Fibroblast of skin of right biceps (primary cell): Measurements from ENCODE around the gene PLSCR1.
"Not testable (repeated sequence)": the region's sequence is repeated elsewhere in the genome, so short reads cannot be mapped to it uniquely, and the experiment has no call there.

Source experiments
- DNase-seq: peaks from one replicate; pipeline ENCODE4 v3.0.0-alpha.2; 2013

PLSCR1 gene

GRCh38 chr3:146511402-146512134, 32.8 kb downstream of the PLSCR1 start:
- DNase-seq: no peak

DNA sequence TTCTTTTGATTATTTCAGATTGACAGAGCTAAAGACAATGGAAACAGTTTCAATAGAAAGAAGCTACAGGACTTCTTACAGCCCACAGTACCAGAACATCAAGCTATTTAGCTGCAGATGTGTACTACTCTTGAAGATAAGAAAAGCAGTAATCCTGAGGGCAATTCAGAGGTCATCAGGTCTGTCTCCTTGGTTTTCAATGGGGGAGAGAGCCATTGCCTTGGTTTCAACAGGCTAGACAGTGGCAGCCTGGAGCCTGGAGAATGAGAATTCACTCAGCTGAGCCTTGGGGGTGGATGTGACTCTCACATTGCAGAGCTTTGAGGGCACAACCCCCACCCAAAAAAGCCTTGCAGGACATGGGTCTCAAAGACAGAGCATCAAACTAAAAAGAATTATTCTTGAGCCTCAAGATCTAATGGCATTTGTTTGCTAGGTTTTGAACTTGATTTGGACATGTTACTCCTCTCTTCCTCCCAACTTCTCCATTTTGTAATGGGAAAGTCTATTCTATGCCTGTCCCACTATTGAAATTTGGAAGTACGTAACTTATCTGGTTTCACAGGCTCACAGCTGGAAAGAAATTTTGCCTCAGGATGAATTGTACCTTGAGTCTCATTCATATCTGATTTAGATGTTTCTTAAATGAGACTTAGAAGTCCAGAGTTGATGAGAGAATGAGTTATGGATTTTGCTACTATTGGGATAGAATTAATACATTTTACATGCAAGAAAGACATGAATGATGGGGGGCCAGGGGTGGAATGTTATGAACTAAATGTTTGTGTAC, 36.9 kb downstream of the PLSCR1 start:
- DNase-seq: no peak

- DNase-seq: no peak
These were observed 38.9 kb downstream of the PLSCR1 start for GRCh38 chr3:146505516-146505915.

DNA sequence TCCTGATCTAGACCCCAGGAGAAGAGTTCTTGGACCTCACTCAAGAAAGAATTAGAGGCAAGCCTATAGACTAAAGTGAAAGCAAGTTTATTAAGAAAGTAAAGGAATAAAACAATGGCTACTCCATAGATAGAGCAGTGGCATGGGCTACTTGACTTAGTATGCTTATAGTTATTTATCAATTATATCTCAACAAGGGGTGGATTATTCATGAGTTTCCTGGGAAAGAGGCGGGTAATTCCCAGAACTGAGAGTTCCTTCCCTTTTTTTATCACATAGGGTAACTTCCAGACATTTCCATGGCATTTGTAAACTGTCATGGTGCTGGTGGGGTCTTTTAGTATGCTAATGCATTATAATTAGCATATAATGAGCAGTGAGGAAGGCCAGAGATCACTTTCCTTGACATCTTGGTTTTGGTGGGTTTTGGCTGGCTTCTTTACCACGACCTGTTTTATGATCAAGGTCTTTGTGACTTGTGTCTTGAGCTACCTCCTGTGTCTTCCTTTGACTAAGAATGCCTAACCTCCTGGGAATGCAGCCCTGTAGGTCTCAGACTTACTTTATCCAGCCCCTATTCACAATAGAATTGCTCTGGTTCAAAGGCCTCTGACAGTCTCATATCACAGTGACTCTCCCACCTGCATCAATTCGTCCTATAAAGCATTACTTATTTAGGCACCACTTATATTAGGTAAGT, 39.8 kb downstream of the PLSCR1 start:
- DNase-seq: peak; percentile 11

- DNase-seq: peak; percentile 92
These were observed 40.8 kb downstream of the PLSCR1 start for GRCh38 chr3:146503461-146504202.

GRCh38 chr3:146502887-146503460, 41.4 kb downstream of the PLSCR1 start:
- DNase-seq: no peak

DNA sequence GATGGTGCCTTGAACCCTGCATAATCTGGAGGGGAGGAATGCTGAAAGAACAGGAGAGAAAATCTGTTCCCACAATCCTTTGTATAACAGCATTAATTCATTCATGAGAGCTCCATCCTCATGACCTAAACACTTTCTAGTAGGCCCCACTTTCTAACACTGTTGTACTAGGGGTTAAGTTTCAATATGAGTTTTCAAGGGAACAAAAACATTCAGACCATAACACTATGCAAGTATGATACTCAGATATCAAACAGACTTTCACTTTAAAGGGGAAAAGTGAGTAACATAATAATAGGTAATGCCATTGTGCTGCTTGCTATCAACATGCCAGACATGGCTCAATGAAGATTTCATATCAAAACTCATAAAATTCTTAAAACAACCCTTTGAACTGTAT, 42.7 kb downstream of the PLSCR1 start:
- DNase-seq: no peak

DNA sequence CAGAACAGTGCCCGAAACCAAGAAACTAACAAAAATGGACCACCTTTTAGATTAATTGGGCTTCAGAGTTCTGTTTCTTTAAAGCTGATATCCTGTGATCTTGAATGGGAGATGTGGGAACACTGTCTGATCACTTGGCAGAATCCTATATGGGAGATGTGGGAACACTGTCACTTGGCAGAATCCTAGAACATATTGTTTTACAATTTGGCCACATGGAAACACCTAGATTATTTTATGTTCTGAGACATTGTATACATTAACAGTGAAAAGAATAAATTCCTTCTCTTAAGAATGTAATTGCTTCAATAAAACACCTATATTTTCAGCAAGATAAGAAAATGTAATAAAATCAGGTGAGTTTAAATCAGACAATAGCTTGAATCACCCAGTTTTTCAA, 44.7 kb downstream of the PLSCR1 start:
- no peak for DNase-seq

- DNase-seq: no peak
These were observed 46.2 kb downstream of the PLSCR1 start for GRCh38 chr3:146498002-146498736.

- not testable (repeated sequence) for DNase-seq
These were observed 47.1 kb downstream of the PLSCR1 start for GRCh38 chr3:146497145-146497843.

GRCh38 chr3:146496726-146497125, 47.7 kb downstream of the PLSCR1 start:
- DNase-seq: no peak

DNA sequence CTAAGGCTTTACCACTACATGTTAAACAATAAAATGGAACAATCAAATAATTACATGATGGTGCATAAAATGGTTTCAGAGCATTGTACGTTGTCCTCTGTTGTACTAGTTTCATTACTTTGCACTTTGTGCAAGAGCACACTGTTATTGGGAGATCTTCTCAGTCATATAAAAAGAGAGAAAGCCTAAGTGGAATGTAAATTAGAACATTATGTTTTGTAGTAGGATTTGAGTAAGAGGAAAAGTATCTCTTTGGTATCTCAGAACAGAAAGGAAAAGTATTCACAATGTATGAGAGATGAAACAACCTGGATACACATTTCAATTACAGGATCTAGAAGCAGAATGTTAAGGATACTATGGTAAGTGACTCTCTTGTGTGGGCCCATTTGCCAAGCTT, 48.2 kb downstream of the PLSCR1 start:
- peak; percentile 35 for DNase-seq

DNA sequence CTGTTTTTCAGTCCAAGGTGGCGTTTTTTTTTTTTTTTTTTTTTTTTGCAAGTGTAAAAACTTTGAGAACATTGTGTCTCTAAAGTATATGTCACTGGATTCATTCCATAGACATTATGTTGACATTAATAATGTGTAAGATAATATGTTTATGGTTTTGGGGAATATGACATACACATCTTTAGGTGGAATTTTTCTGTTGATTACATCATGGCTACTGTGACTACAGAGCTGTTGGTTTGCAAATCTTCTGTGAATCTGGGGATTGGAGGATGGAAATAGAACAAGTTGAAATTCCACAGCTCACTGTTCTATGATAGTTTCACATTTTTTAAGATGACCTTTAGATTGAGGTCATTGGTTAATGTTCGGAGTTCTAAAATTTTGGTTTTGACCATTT, 50.6 kb downstream of the PLSCR1 start:
- DNase-seq: peak; percentile 54

DNA sequence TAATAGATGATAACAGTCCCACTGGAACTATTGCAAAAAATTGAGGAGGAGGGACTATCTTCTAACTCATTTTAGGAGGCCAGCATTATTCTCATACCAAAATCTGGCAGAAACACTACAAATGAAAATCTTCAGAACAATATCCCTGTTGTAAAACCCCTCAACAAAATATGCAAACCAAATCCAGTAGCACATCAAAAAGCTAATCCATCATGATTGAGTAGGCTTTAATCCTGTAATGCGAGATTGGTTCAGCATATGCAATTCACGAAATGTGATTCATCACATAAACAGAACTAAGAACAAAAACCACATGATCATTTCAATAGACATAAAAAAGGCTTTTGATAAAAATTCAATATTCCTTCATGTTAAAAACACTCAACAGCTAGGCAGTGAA, 51.2 kb downstream of the PLSCR1 start:
- DNase-seq: peak; percentile 56

GRCh38 chr3:146491303-146491702, 53.1 kb downstream of the PLSCR1 start:
- DNase-seq: peak; percentile 56

DNA sequence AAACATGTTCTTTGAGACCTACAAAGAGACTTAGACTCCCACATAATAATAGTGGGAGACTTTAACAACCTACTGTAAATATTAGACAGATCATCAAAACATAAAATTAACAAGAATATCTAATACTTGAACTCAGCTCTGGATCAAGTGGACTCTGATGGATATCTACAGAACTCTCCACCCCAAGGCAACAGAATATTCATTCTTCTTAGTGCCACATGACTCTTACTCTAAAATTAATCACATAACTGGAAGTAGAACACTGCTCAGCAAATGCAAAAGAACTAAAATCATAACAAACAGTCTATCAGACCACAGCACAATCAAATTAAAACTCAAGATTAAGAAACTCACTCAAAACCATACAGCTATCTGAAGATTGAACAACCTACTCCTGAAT, 59.1 kb downstream of the PLSCR1 start:
- DNase-seq: no peak

DNA sequence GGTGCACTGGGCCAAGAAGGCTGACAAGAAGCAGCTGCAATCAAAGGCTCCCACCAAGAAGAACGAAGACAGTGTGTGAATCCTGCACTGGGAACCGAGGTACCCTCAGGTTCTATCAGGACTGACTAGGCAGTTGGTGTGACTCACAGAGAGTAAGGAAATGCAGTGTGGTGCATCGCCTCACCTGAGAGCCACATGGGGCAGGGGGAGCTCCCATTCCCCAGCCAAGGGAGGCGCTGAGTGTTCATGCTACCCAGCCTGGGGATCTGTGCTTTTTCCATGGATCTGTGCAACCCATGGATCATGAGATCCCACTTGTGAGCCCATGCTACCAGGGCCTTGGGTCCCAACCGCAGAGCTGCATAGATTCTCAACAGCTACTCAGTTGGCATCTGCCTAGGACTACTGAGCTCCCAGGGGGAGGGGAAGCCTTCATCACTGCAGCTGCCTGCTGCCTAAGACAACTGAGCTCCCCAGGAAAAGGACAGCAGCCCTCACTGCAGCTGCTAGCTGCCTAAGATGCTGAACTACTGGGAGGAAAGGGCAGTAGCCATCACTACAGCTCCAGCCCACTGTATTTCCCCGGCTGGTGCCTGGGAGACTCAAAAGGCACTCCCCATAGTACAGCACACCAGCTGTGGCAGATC, 68.2 kb downstream of the PLSCR1 start:
- no peak for DNase-seq

DNA sequence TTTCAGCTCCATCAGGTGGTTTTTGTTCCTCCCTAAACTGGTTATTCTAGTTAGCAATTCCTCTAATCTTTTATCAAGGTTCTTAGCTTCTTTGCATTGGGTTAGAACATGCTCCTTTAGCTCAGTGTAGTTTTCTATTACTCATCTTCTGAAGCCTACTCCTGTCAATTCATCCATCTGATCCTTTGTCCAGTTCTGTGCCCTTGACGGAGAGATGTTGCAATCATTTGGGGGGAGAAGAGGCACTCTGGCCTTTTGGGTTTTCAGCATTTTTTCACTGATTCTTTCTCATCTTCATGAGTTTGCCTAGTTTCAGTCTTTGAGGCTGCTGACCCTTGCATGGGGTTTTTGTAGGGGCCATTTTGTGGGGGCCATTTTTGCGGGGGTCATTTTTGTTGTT, 69.4 kb downstream of the PLSCR1 start:
- DNase-seq: not testable (repeated sequence)

DNA sequence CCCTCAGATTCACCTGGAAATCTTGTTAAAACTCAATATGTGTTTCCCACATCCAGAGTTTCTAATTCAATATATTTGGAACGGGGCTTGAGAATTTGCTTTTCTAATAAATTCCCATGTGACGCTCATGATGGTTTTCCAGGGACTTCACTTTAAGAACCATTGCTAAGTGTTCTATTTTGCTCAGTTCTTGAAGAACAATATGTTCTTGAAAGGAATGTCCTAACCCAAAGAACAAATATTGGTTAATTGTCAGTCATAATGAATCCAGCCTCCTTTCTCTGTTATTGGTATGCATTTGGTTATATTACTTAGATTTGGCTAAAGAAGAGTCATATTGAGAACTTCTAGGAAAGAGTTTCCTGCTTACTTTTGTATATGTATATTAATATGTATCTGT, 70.7 kb downstream of the PLSCR1 start:
- DNase-seq: no peak

- no peak for DNase-seq
These were observed 71.8 kb downstream of the PLSCR1 start for GRCh38 chr3:146472611-146473010.

DNA sequence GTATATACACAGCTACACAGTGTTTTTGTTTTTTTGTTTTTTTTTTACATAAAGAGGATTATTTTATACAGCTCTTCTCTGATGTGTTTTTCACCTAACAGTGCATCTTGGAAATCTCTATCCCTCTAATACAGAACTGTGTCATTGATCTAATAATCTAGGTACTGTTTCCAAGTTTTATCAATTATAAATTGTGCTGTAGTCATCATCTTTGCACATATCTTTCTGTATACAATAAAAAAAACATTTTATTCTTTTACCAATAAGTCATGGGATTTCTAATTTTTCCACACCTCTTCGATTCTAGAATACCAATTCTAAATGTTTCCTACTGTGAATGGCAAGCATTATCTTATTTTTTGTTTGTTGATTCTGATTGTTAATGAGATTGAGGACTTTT, 73.4 kb downstream of the PLSCR1 start:
- DNase-seq: no peak
